Cardiac muscle cell (in vitro differentiated cells and primary cell): ENCODE measurements around the gene CARS2. TPM values are rescaled to one million over a fixed set of nuclear protein-coding genes. Genes with fewer than 3 reads are reported as not detected.

ENCODE experiments used
- DNase-seq, 2 donors: peaks; one replicate each; pipeline versions ENCODE4 v3.0.0 to v3.0.0-alpha.2; 2010 to 2017; ENCODE audit warnings: low read depth in 1 of 2, low spot score in 1 of 2
- H3K27ac ChIP-seq: fragments of 200-600 bp; sonication (generic); 2 replicates; pipeline ENCODE4 v1.5.1; 2016
- H3K27me3 ChIP-seq: fragments of 200-600 bp; sonication (generic); 2 replicates; pipeline ENCODE4 v1.6.0; 2016; ENCODE audit warnings: control low read depth
- H3K36me3 ChIP-seq: fragments of 200-600 bp; sonication (generic); 2 replicates; pipeline ENCODE4 v1.5.1; 2016; ENCODE audit warnings: control low read depth
- H3K4me1 ChIP-seq: fragments of 200-600 bp; sonication (generic); 2 replicates; pipeline ENCODE4 v1.8.1; 2017; ENCODE audit warnings: low read depth, mild to moderate bottlenecking, mixed run types
- H3K4me3 ChIP-seq: fragments of 200-600 bp; sonication (generic); 2 replicates; pipeline ENCODE4 v1.5.1; 2016; ENCODE audit warnings: mild to moderate bottlenecking
- H3K9me3 ChIP-seq: fragments of 200-600 bp; sonication (generic); 2 replicates; pipeline ENCODE4 v1.5.1; 2017; ENCODE audit warnings: low read depth, mild to moderate bottlenecking, control low read depth
- CTCF ChIP-seq: IDR thresholded peaks from 2 replicates; pipeline ENCODE4 v1.5.1; 2012; ENCODE audit warnings: low read depth, mild to moderate bottlenecking, low read length
- polyA plus RNA-seq: library from polyadenylated mRNA; unstranded; fragments of >200 nt; fragmentation: Nextera tagmentation; extraction: Ambion mirVana; gene quantifications from 2 replicates; pipeline ENCODE4 v1.2.1, GENCODE V29; 2016
- total RNA-seq: library from RNA; depleted of rRNA; stranded (reverse); fragments of >200 nt; gene quantifications from 2 replicates; pipeline ENCODE4 v1.2.3, GENCODE V29; 2016

CARS2 gene
- total and polyA plus RNA-seq, 2 experiments from 2014 or later, result 58.2 to 94.6 TPM

GRCh38 chr13:110665491-110666254 is 40.2 kb downstream of the CARS2 start:
- Histone ChIP-seq H3K36me3 (peaks cover 41% of the 10 kb centered on the region), H3K27me3 (no peaks in the 10 kb centered on the region), H3K9me3 (no peaks in the 10 kb centered on the region), H3K4me3 (no peak overlapping the region), H3K27ac (no peak overlapping the region), H3K4me1 (no peaks in the 10 kb centered on the region)
- TF ChIP-seq CTCF, result no peak
- no peak for DNase-seq

- H3K9me3 ChIP-seq, result no peaks in the 10 kb centered on the region
- no peak for TF ChIP-seq CTCF
- peaks cover 44% of the 10 kb centered on the region for H3K36me3 ChIP-seq
- no peak overlapping the region for H3K27ac ChIP-seq
- H3K27me3 ChIP-seq, result no peaks in the 10 kb centered on the region
- no peaks in the 10 kb centered on the region for H3K4me1 ChIP-seq
- DNase-seq, result no peak
- no peak overlapping the region for H3K4me3 ChIP-seq
Observed at GRCh38 chr13:110664673-110665072, 41.2 kb downstream of the CARS2 start.

- no peak for DNase-seq
- Histone ChIP-seq H3K36me3 (peaks cover 47% of the 10 kb centered on the region), H3K9me3 (no peaks in the 10 kb centered on the region), H3K27me3 (no peaks in the 10 kb centered on the region), H3K27ac (no peak overlapping the region), H3K4me1 (no peaks in the 10 kb centered on the region), H3K4me3 (no peak overlapping the region)
- TF ChIP-seq CTCF, result no peak
Observed at GRCh38 chr13:110664041-110664440, 41.9 kb downstream of the CARS2 start.

- no peaks in the 10 kb centered on the region for H3K27me3 ChIP-seq
- no peaks in the 10 kb centered on the region for H3K9me3 ChIP-seq
- peaks cover 47% of the 10 kb centered on the region for H3K36me3 ChIP-seq
- no peaks in the 10 kb centered on the region for H3K4me1 ChIP-seq
- no peak for TF ChIP-seq CTCF
- DNase-seq, result no peak
- no peak overlapping the region for H3K27ac ChIP-seq
- no peak overlapping the region for H3K4me3 ChIP-seq
Observed at GRCh38 chr13:110663491-110663890, 42.4 kb downstream of the CARS2 start.

GRCh38 chr13:110662777-110663443 is 43.0 kb downstream of the CARS2 start:
- Histone ChIP-seq H3K4me3 (no peak overlapping the region), H3K27ac (no peak overlapping the region), H3K9me3 (no peaks in the 10 kb centered on the region), H3K27me3 (no peaks in the 10 kb centered on the region), H3K36me3 (peaks cover 47% of the 10 kb centered on the region), H3K4me1 (no peaks in the 10 kb centered on the region)
- no peak for TF ChIP-seq CTCF
- DNase-seq, result no peak
